Colon (tissue), 2 donors: ENCODE measurements around the gene AKR1C1.
"Not testable (repeated sequence)": the region's sequence is repeated elsewhere in the genome, so short reads cannot be mapped to it uniquely, and the experiment has no call there.

Experiments
- FAIRE-seq: peaks from 2 replicates; lab custom pipeline; 2012; peaks lifted over from hg19 to GRCh38; lab: Jason Lieb, UNC
- donor health status: control.
- donor health status: control.

Gene AKR1C1

DNA sequence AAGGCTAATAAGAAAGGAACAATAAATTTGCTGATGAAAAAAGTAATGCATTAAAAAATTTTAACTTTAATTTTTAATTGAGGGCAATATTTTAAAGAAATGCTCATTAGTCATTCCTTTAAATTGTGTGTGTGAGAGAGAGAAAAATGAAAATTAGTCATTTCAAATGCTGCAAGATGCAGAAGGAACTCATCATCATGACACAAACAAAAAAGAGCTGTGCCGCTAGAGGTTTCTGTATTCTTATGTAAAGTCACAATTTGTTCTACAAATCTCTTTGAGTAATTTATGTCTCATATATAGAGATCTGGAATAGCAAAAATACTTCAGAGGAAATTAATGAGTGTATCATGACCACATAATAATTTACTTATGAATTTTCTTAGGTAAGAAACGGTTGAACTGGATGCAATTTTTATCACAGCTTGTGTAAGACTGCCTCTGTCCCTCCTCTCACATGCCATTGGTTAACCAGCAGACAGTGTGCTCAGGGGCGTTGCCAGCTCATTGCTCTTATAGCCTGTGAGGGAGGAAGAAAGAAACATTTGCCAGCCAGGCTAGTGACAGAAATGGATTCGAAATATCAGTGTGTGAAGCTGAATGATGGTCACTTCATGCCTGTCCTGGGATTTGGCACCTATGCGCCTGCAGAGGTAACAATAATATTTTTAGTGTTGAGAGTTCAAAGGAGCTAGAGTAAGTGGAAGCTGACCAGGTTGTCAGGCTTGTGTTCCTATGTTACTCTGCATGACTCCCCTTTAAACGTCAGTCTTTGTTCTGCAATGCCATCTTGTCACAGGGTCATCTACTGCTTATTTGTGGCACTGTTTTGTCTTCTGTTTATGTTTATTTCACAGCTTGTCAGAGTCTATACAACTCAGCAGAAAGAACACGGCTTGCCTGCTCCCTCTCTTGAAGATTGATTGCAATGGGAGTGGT is at the start of gene AKR1C1:
TSS of gene AKR1C1 (plus strand) at position 540 of the 939 bp plus-strand sequence. CDS start at position 570, 30 bp downstream.
- FAIRE-seq, result peak; percentile 77

DNA sequence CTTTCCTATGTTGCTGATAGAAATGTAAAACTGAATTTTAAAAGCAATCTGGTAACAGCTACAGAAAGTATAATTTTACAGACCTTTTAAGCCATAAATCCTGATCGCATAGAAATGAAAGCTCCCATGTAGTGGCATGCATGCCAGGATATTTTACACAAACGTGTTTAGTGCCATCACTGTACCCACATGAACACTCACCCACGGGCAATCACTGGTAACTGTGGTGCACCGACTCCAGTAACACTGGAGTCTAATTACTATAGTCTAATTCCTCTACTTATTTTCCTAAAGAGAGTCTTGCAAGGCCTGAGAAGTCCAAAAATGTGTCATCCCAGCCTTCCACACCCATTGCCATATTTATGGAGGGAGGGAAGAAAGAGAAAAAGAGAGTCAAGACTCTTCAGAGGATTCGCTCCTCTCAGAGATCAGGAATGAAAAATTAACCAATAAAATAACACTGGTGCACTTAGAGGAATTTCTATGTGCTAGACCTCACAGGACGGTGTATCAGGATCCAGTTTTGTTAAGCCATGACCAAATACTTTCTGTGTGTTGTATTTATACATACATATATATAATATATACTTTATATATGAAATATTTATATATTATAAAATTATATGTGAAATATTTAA is 48.9 kb upstream of the AKR1C1 start:
- no peak for FAIRE-seq

DNA sequence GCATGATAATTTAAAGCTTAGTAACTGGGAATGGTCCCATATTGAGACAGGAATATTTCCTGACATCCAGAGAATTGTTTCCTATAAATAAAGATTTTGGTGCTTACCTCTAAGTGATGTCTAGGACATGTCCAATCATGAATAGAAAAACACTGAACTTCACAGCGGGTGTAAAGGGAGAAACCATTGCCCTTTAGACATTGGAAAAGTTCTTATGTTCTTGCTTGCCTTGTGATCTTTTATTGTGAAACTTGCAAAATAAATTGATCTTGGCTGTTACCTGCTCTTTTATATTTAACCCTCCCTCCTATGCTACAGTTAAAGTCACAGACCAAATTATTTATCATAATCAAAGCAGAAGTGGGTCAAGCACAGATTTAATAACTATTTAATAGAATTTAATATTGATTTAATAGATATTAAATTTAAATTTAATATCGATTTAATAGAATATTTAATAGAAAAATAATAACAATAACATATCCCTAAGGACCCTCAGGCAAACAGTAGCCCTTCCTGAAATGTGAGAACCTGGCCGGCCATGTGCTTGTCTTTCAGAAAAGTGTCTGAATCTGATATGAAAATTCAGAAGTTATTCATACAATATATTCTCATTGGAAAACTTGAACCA is 47.0 kb upstream of the AKR1C1 start:
- FAIRE-seq, result no peak

DNA sequence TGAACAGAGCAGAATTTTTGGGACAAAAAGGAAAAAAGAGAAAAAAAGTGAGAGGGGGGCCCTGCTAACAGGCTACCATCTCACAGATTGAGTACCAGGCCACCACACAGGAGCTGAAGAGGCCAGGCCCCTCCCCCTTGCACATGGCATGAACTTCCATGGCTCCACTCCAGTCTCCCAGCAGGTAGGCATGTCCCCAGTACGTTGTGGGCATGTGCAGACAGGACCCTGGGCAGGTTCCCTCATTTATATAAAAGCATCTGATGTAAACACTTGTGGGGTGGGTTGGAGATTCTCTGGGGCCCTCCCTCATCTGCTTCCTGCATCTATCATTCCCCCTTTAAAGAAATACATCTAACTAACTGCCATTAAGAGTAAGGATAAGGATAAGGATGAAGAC is 45.0 kb upstream of the AKR1C1 start:
- no peak for FAIRE-seq

DNA sequence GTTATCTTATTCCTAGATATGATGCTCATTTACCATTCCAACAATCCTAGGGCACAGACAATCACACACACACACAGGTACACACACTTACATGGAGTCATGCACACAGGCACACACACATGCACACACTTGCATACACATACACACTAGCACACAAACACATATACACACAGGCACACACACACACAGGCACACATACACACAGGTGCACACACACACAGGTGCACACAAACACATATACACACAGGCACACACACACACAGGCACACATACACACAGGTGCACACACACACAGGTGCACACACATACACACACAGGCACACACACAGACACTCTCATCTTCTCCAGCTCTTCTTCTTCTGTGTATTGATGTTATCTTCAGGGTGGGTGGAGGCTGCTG is 38.7 kb upstream of the AKR1C1 start:
- FAIRE-seq, result not testable (repeated sequence)

DNA sequence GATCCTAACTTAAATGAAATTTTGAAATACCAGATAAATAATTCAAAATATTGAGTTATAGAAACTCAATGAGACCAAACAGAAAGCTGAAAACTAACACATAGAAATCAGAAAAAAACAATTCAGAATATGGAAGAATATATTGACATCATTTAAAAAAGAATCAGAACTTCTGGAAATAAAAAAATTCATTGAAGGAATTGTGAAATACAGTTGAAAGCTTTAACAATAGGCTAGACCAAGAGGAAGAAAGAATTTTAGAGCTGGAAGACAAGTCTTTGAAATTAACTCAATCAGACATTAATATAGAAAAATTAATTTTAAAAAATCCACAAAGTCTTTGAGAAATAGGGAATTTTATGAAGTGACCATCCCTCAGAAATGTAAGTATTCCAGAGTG is 36.8 kb upstream of the AKR1C1 start:
- no peak for FAIRE-seq

DNA sequence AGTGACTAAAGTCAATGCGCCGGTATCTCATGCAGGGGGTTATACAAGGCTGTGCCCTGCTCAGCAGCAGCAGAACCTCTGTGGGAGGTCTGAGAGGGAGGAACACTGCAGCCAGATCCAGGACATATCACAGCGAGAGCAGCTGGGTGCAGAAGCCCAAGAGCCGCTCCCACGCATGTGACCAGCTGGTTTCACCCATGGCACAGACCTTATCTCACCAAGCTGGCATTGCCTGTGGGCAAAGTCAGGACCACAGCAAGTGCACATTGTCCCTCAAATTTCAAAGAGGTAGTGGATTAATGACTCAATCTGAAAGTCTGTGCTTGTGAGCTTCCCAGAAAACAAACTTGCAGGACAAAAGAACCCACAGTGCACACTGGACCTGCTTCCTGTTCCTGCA is 31.6 kb upstream of the AKR1C1 start:
- FAIRE-seq, result no peak

DNA sequence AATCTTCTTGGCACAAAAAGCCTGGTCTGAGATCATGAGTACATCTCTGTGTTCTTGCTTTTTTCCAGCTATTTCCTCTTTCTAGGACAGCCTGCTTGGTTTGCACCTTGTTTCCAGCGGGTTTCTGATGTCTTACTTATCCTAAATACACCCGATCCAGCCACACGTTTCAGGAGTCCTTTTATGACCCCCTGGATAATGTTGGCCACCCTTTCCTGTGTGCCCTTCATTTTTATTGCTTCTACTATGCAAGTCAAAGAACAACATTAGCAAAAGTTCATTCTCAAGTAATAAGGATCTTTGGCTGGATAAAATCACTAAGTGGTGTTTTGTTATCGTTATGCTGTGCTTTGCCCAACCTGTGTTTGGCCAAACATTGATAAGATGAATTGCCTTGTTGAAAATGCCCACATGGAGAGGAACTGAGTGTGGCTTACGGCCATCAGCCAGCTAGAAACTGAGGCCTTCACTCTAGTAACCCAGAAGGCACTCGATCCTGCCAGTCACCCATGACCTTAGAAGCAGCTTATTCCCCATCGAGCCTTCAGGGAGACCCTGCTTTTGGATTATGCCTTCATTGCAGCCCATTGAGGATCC is 28.7 kb upstream of the AKR1C1 start:
- FAIRE-seq, result no peak

DNA sequence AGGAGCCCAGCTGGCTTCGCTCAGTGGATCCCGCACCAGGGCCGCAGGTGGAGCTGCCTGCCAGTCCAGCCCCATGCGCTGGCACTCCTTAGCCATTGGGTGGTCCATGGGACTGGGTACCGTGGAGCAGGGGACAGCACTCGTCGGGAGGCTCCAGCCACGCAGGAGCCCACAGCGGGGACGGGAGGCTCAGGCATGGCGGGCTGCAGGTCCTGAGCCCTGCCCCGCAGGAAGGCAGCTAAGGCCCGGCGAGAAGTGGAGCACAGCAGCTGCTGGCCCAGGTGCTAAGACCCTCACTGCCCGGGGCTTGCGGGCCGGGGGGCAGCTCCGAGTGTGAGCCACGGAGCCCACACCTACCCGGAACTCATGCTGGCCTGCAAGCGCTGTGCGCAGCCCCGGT is 25.9 kb upstream of the AKR1C1 start:
- no peak for FAIRE-seq

DNA sequence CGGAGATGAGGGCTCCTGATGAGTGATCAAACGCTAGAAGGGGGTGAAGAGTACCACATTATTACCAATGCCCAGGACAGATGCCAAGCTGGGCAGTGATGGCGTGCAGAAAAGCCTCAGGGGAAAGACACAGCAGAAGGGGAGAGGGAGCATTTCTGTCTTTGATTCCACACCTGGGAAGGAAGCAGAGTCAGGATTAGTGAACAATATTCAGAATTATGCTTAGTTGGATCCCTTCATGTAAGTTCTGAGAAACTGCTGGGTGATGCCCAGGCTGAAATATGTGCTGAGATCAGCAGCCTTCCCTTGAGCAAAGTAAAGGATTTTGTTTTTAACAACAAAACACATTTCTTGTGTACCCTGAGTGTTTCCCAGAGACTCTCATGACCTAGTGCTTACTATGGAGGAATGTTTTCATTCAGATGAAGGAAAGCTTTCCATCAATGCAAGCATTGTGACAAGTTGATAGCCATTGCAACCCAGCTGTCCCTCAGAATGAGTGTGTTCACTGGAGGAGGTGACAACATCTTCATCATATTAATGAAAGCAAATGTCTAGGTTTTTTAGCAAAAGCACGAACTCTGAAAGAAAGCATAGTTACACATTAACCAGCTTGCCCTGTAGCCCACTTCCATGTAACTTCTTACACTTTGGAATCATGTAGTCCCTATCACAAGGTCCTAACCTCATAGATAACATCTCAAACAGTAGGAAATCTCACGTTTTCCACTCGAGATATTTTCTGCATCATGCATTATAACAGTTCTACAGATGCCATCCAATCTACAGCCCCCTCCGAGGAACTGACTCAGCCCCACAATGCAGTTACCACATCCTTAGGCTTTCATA is 23.8 kb upstream of the AKR1C1 start:
- FAIRE-seq, result no peak

DNA sequence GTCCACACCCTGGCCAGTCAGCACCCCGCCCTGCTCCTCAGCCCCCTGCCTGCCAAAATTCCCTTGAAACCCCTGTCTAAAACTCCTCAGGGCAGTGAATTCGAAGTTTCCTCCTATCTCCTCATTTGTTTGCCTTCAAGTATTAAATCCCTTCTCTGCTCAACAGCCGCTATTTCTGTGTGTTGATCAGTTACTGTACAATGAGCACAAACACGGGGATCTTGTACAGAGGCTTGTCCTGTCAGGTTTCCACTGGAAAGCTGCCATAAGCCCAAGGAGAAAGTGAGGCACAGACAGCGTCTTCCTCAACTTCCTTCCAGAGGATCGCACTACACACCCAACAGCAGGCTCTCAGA is 23.2 kb upstream of the AKR1C1 start:
- FAIRE-seq, result not testable (repeated sequence)

DNA sequence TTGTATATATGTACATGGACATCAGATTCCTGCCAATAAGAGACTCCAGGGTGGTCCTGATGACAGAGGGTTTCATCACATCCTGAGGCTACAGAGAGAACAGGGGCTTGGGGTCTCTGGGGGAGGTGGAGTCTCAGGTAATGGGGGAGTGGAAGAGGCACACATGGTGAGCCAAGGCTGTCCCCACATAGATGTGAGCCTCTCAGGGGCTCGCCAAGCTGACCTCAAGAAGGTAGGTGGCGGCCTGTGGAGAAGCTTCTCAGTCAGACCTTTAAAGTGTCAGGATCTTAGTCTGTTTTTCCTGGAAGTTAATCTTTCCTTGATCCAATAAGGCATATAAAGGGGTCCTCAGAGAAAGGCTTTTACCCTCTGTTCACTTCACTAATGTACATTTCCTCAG is 22.3 kb upstream of the AKR1C1 start:
- FAIRE-seq, result not testable (repeated sequence)

DNA sequence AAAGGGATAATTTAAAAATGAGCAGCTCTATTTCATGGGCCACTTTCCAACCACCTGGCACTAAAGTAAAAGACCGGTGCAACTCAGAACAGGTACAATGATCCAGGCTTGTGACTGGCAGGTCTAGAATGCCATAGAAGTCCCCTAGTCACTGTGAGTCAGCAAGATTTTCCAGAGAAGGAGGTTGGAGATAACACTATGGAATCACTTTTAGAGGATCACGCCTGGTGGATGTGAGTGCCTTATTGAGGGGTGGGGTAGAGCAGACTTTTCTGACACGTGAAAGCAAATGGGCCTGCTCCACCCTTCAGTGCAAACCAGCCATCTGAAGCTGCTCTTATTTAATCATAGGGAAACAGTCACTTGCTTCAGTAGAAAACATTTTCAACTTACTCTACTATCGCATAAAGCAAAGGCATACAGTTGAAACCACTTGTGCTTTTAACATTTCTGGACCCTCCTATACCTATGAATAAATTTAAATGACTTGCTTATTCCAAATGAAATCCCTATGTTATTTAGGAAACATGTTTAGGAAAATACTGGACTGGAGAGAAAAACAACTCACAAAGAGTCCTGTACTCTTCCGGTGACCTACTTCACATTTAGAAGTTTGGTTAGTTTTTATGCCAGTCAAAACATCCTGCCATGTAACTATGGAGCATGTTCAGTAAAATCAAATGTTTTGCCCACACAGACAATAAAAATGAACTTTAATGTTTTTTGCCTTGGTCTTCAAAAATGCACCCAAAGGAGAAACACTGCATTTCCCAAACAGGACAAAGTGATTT is 21.5 kb upstream of the AKR1C1 start:
- no peak for FAIRE-seq

DNA sequence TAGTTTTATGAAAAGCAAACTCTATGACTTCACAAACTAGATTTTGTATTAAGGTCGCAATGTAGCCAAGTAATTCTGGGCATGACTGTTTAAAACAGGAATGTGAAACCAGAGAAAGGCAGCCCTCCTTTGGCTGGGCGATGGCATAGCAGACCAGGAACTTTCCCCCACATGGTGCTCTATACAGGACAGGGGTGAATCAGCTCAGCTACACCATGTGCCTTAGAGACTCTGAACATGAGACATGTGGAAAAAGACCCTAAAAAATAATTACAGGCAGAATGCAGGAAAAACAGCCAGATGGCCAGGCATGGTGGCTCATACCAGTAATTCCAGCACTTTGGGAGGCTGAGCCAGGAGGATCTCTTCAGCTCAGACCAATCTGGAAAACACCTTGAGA is 20.3 kb upstream of the AKR1C1 start:
- not testable (repeated sequence) for FAIRE-seq

DNA sequence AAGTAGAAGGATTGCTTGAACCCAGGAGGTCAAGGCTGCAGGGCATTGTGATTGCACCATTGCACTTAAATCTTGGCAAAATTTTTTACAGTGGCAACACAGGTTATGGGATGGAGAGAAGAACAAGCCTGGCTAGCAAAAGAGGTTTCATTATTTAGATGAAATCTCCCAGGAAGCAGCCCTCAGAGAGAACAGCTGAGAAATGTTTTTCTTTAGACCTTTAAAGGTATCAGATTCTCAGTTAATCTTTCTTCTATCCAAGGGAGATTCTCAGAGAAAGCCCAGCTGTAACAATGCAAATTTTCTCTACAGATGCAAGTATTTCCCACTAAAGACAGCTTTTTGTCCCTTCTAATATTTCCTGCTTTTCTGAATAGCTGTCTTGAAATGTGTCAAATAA is 19.8 kb upstream of the AKR1C1 start:
- not testable (repeated sequence) for FAIRE-seq

DNA sequence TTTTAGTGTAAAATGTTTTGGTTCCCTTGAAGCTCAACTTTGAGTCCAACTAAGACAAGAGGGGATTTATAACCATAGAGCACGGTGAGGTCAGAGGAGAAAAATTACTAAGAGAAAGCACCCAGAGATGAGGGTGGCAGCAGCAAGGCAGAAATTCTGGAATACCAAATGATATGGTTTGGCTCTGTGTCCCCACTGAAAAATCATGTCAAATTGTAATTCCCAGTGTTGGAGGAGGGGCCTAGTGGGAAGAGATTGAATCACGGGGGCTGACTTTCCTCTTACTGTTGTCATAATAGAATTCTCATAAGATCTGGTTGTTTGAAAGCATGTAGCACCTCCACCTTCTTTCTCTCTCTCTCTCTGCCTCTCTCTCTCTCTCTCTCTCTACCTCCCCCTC is 19.4 kb upstream of the AKR1C1 start:
- FAIRE-seq, result no peak

DNA sequence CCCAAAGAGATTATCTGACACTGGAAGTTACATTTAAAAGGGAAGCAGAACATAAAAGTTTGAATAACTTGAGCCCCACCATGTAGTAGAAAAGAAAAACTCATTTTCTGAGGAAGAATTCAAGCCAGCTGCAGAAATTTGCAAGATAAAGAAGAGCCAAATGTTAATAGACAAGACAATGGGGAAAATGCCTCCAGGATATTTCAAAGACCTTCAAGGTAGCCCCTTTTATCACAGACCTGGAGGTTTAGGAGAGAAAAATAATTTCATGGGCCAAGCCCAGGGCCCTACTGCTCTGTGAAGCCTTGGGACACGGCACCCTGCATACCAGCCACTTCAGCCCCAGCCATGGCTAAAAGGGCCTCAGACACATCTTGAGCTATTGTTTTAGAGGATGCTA is 18.4 kb upstream of the AKR1C1 start:
- no peak for FAIRE-seq

DNA sequence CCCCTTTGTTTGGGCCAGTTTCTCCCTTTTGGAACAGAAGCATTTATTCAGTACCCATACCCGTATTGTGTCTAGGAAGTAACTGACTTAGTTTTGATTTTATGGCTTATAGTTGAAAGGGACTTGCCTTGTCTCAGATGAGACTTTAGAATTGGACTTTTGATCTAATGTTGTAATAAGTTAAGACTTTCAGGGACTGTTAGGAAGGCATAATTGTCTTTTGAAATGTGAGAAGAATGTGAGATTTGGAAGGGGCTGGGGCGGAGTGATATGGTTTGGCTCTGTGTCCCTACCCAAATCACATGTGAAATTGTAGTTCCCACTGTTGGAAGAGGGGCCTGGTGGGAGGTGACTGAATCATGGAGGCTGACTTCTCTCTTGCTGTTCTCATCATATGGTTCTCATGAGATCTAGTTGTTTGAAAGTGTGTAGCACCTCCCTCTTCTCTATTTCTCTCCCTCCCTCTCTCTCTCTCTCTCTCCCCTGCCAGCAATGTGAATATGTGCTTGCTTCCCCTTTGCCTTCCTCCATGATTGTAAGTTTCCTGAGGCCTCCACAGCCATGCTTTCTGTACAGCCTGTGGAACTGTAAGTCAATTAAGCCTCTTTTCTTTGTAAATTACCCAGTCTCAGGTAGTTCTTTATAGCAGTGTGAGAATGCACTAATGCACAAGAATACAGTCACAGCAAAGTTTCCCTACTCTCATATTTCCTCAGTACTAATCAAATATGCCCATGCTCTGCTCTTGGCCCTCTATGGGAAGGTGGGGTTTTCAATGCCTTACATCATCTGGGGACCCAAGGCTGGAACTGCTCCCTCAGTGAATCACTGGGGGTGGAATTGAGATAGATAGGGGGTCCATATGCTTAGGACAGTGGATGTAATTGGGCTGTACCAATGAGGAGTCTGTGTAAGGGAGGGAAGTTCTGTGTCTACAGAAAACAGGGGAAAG is 17.2 kb upstream of the AKR1C1 start:
- FAIRE-seq, result no peak

DNA sequence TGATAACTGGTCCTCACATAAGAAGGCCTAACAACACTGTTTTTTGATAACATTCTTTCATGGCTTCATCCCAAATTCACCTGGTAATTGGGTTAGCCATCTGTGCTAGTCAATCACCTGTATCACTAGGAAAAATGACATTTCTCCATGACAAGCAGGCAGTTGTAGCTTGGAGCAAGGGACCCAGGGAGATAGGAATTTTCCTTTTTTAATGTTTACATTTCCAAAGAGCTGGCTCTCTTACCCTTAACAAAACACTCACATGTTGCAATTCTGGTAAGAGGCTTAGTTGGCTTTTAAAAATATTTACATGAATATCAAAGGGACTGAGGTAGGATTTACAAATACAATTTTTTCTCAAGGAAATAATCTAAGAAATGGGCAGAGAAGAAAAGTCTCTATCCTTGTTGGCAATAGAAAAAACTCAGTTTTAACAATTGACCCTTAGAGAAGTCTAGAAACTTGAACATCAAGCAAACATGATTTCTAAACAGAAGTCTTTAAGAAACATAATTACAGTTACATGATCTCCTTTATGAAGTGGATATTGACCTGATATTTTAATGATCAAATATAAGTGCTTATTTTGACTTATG is 16.1 kb upstream of the AKR1C1 start:
- FAIRE-seq, result no peak
